ENCODE data around the gene BEND5. TPM values are rescaled to one million over a fixed set of nuclear protein-coding genes. Genes with fewer than 3 reads are reported as not detected.

Gene BEND5
- total and polyA plus RNA-seq, 4 donors: 0.12 to 0.93 (median 0.19) TPM

DNA sequence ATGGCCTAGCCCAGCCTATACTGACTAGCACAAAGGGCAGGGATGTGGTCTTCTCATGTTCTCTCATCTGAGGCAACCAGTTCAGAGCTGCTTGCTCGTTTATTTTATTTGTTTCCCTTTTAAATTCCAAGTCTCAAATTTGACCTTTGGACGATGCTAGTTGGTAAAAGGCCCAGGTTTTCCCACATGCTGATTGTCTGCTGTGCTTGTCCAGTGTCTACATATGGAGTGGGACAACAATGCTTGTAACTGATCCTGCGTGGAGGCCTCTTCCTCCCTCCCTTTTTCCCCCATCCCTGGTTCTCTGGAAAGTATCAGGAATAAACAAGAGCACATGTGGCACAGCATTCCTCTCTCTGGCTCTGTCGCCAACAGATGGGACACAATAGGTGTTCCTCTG is 34.0 kb upstream of the BEND5 start:
- Histone ChIP-seq H3K4me3 (ENCODE audit: low read depth in 1 of 3, low read length in 3 of 3) (no peak overlapping the region), H3K27me3 (ENCODE audit: control insufficient read depth in 4 of 4, insufficient read depth in 4 of 4, low read length in 3 of 4) (no peaks in the 10 kb centered on the region), H3K4me1 (ENCODE audit: control insufficient read depth in 4 of 4, insufficient read depth in 4 of 4, low read length in 3 of 4) (no peaks in the 10 kb centered on the region), H3K36me3 (ENCODE audit: control insufficient read depth in 4 of 4, insufficient read depth in 3 of 4, low read depth in 1 of 4, low read length in 3 of 4) (no peaks in the 10 kb centered on the region), H3K27ac (ENCODE audit: low read depth in 1 of 2, low read length in 2 of 2) (no peak overlapping the region), H3K9ac (ENCODE audit: low read depth in 1 of 2, low read length in 2 of 2) (no peak overlapping the region), H3K9me3 (ENCODE audit: control insufficient read depth in 4 of 4, low read length in 3 of 4) (no peaks in the 10 kb centered on the region)
- peak; percentile 62 to 66 for TF ChIP-seq HNF4A (conservative IDR thresholded peaks at IDR 0.05)
- no peak for TF ChIP-seq EGR1 (IDR thresholded peaks at IDR 0.05; ENCODE audit: low read depth in 2 of 2)
- no peak for DNase-seq (ENCODE audit: low spot score)
- 43% methylated on average over 4 of the region's 4 CpGs for WGBS

- TF ChIP-seq NR2F2 (IDR thresholded peaks at IDR 0.05) (no peak), GABPA (IDR thresholded peaks at IDR 0.05 in 1 of 2, conservative IDR thresholded peaks at IDR 0.05 in 1 of 2) (no peak), HNF4A (conservative IDR thresholded peaks at IDR 0.05) (no peak), FOXA2 (IDR thresholded peaks at IDR 0.05) (no peak), ATF3 (IDR thresholded peaks at IDR 0.05) (no peak), JUND (IDR thresholded peaks at IDR 0.05) (no peak), YY1 (IDR thresholded peaks at IDR 0.05) (no peak), RXRA (IDR thresholded peaks at IDR 0.05) (no peak), REST (IDR thresholded peaks at IDR 0.05) (no peak), RAD21 (IDR thresholded peaks at IDR 0.05) (no peak), TAF1 (conservative IDR thresholded peaks at IDR 0.05) (no peak), CTCF (IDR thresholded peaks at IDR 0.05; ENCODE audit: low read depth, low read length, missing input control) (no peak), EGR1 (IDR thresholded peaks at IDR 0.05; ENCODE audit: low read depth in 2 of 2) (no peak), HNF4G (IDR thresholded peaks at IDR 0.05) (no peak), SP1 (IDR thresholded peaks at IDR 0.05) (no peak), FOXA1 (IDR thresholded peaks at IDR 0.05) (no peak)
- TF ChIP-seq, protein P1, sequence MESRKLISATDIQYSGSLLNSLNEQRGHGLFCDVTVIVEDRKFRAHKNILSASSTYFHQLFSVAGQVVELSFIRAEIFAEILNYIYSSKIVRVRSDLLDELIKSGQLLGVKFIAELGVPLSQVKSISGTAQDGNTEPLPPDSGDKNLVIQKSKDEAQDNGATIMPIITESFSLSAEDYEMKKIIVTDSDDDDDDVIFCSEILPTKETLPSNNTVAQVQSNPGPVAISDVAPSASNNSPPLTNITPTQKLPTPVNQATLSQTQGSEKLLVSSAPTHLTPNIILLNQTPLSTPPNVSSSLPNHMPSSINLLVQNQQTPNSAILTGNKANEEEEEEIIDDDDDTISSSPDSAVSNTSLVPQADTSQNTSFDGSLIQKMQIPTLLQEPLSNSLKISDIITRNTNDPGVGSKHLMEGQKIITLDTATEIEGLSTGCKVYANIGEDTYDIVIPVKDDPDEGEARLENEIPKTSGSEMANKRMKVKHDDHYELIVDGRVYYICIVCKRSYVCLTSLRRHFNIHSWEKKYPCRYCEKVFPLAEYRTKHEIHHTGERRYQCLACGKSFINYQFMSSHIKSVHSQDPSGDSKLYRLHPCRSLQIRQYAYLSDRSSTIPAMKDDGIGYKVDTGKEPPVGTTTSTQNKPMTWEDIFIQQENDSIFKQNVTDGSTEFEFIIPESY (IDR thresholded peaks at IDR 0.05): no peak
- TF ChIP-seq, protein P2, sequence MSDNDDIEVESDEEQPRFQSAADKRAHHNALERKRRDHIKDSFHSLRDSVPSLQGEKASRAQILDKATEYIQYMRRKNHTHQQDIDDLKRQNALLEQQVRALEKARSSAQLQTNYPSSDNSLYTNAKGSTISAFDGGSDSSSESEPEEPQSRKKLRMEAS (IDR thresholded peaks at IDR 0.05): no peak
- no peak overlapping the region for H3K4me3 ChIP-seq (ENCODE audit: low read depth in 1 of 3, low read length in 3 of 3)
- H3K27me3 ChIP-seq (ENCODE audit: control insufficient read depth in 4 of 4, insufficient read depth in 4 of 4, low read length in 3 of 4): no peaks in the 10 kb centered on the region
- no peaks in the 10 kb centered on the region for H3K36me3 ChIP-seq (ENCODE audit: control insufficient read depth in 4 of 4, insufficient read depth in 3 of 4, low read depth in 1 of 4, low read length in 3 of 4)
- H3K9me3 ChIP-seq (ENCODE audit: control insufficient read depth in 4 of 4, low read length in 3 of 4): no peaks in the 10 kb centered on the region
- no peak overlapping the region for H3K27ac ChIP-seq (ENCODE audit: low read depth in 1 of 2, low read length in 2 of 2)
- WGBS: 88% methylated on average over 3 of the region's 3 CpGs
- H3K4me1 ChIP-seq (ENCODE audit: control insufficient read depth in 4 of 4, insufficient read depth in 4 of 4, low read length in 3 of 4): no peaks in the 10 kb centered on the region
- H3K9ac ChIP-seq (ENCODE audit: low read depth in 1 of 2, low read length in 2 of 2): no peak overlapping the region
- DNase-seq (ENCODE audit: low spot score): no peak
These were observed 31.8 kb upstream of the BEND5 start for GRCh38 chr1:48808496-48808895.
